Measurements from ENCODE around the gene PCIF1. TPM values are rescaled to one million over a fixed set of nuclear protein-coding genes. Genes with fewer than 3 reads are reported as not detected.
A peak's percentile ranks its signal among the peaks of the same experiment; 100 is the strongest.
"Not testable (repeated sequence)": the region's sequence is repeated elsewhere in the genome, so short reads cannot be mapped to it uniquely, and the experiment has no call there.

PCIF1 gene
- total RNA-seq, 1 donor from 2014 or later: 23.5 TPM

- H3K36me3 Mint-ChIP-seq (ENCODE audit: low read depth): no peaks in the 10 kb centered on the region
- TF ChIP-seq, protein P1, sequence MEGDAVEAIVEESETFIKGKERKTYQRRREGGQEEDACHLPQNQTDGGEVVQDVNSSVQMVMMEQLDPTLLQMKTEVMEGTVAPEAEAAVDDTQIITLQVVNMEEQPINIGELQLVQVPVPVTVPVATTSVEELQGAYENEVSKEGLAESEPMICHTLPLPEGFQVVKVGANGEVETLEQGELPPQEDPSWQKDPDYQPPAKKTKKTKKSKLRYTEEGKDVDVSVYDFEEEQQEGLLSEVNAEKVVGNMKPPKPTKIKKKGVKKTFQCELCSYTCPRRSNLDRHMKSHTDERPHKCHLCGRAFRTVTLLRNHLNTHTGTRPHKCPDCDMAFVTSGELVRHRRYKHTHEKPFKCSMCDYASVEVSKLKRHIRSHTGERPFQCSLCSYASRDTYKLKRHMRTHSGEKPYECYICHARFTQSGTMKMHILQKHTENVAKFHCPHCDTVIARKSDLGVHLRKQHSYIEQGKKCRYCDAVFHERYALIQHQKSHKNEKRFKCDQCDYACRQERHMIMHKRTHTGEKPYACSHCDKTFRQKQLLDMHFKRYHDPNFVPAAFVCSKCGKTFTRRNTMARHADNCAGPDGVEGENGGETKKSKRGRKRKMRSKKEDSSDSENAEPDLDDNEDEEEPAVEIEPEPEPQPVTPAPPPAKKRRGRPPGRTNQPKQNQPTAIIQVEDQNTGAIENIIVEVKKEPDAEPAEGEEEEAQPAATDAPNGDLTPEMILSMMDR (IDR thresholded peaks at IDR 0.05): no peak
- no peak for DNase-seq (ENCODE audit: low spot score)
- H3K27me3 Mint-ChIP-seq (ENCODE audit: low read depth): no peaks in the 10 kb centered on the region
- no peaks in the 10 kb centered on the region for H3K9me3 Mint-ChIP-seq (ENCODE audit: low read depth)
- H3K4me3 Mint-ChIP-seq (ENCODE audit: unreplicated experiment): no peak overlapping the region
- H3K4me1 Mint-ChIP-seq (ENCODE audit: low read depth): peaks cover 14% of the 10 kb centered on the region
- H3K27ac Mint-ChIP-seq (ENCODE audit: unreplicated experiment): no peak overlapping the region
Measured at GRCh38 chr20:45927071-45927878, 7.2 kb upstream of the PCIF1 start.

DNA sequence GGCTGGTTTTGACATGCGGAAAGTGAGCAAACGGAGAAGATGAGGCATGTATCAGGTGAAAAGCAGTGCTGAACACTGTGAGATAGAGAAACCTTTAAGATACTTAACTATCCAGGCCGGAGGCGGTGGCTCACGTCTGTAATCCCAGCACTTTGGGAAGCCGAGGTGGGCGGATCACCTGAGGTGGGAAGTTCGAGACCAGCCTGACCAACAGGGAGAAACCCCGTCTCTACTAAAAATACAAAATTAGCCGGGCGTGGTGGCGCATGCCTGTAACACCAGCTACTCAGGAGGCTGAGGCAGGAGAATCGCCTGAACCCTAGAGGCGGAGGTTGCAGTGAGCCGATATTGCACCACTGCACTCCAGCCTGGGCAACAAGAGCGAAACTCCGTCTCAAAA, 2.8 kb upstream of the PCIF1 start:
- DNase-seq (ENCODE audit: low spot score); H3K9me3 Mint-ChIP-seq (ENCODE audit: low read depth); H3K4me3 Mint-ChIP-seq (ENCODE audit: unreplicated experiment); H3K36me3 Mint-ChIP-seq (ENCODE audit: low read depth); H3K27me3 Mint-ChIP-seq (ENCODE audit: low read depth); H3K27ac Mint-ChIP-seq (ENCODE audit: unreplicated experiment): not testable (repeated sequence)
- peaks cover 10% of the 10 kb centered on the region for H3K4me1 Mint-ChIP-seq (ENCODE audit: low read depth)

DNA sequence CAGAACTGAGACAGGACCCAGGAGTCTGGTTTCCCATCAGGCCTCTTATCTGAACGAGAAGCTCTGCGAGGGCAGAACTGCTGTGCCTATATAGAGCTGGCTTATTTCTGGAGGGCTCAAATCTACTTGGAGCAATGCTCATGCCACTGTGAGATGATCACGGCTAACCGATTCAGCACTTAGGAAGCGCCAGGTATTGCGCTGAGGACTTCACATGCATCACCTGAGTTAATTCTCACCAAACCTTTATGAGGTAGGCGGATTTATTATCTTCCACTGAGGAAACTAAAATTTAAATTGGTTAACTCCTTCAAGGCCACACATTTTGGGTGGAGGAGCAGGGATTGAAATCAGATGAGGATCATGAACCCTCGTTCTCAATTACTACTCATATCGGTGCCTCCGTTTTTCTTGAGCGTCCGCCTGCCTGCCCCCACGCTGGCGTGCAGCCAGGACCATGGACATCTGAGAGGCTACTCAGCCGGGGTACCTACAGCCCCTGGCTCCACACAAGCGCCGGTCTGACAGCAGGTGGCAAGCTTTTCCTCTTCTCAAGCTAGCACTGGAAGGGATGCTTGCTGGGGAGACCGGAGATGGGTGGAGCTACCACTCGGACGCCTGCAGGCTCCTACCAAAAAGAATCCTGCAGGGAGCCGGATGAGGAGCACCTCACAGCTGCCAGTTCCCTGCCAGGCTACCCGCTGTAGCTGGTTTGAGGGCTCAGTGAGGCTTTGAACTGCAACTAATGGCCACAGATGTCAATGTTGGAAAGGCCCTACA, 1.0 kb upstream of the PCIF1 start:
- DNase-seq (ENCODE audit: low spot score): no peak
- TF ChIP-seq, protein P1 (IDR thresholded peaks at IDR 0.05): peak; percentile 63
- Mint-ChIP-seq H3K4me3 (ENCODE audit: unreplicated experiment) (peak overlapping the region; percentile 93), H3K9me3 (ENCODE audit: low read depth) (no peaks in the 10 kb centered on the region), H3K4me1 (ENCODE audit: low read depth) (peaks cover 13% of the 10 kb centered on the region), H3K27ac (ENCODE audit: unreplicated experiment) (peak overlapping the region; percentile 96), H3K36me3 (ENCODE audit: low read depth) (peaks cover 11% of the 10 kb centered on the region), H3K27me3 (ENCODE audit: low read depth) (no peaks in the 10 kb centered on the region)

- H3K4me3 Mint-ChIP-seq (ENCODE audit: unreplicated experiment): peak overlapping the region; percentile 93
- peak overlapping the region; percentile 96 for H3K27ac Mint-ChIP-seq (ENCODE audit: unreplicated experiment)
- no peaks in the 10 kb centered on the region for H3K9me3 Mint-ChIP-seq (ENCODE audit: low read depth)
- H3K4me1 Mint-ChIP-seq (ENCODE audit: low read depth): peaks cover 13% of the 10 kb centered on the region
- DNase-seq (ENCODE audit: low spot score): no peak
- TF ChIP-seq, protein P1 (IDR thresholded peaks at IDR 0.05): no peak
- H3K36me3 Mint-ChIP-seq (ENCODE audit: low read depth): peaks cover 14% of the 10 kb centered on the region
- no peaks in the 10 kb centered on the region for H3K27me3 Mint-ChIP-seq (ENCODE audit: low read depth)
Measured at GRCh38 chr20:45934046-45934585, 367 bp upstream of the PCIF1 start.

DNA sequence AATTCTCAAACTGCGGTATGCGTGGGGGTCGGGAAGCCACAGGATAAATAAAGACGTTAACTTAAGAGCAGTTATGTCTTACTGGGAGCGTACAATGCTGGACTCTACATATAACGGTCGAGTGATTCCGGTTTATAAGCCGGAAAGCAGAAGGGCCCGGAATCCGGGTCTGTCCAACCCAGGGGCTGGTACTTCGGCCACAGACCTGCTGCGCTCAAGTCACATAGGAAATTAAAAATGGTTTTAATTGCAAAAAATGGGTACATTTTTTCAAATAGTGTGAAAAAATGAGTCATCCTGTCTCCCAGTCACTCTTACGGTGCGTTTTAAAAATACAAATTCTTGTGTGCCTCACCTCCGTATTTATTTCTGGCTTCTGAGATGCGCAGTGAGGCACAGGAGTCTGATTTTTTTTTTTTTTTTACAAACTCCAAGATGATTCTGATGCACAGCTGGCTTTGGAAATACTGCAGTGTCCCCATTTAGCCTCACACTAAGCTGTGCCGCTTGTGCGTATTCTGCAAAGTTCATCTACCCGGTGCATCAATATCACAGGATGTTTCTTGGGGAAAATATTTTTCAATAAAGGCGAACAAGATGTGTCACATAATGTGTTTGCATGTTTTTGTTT, 1.0 kb downstream of the PCIF1 start:
- H3K4me1 Mint-ChIP-seq (ENCODE audit: low read depth): peaks cover 13% of the 10 kb centered on the region
- H3K27me3 Mint-ChIP-seq (ENCODE audit: low read depth): no peaks in the 10 kb centered on the region
- DNase-seq (ENCODE audit: low spot score): no peak
- TF ChIP-seq, protein P1 (IDR thresholded peaks at IDR 0.05): no peak
- no peaks in the 10 kb centered on the region for H3K9me3 Mint-ChIP-seq (ENCODE audit: low read depth)
- H3K27ac Mint-ChIP-seq (ENCODE audit: unreplicated experiment): peak overlapping the region; percentile 93
- peaks cover 20% of the 10 kb centered on the region for H3K36me3 Mint-ChIP-seq (ENCODE audit: low read depth)
- peak overlapping the region; percentile 86 for H3K4me3 Mint-ChIP-seq (ENCODE audit: unreplicated experiment)

Measured in chondrocyte (in vitro differentiated cells).